Measurements from ENCODE around the gene ARID5B.

The ARID5B gene

GRCh38 chr10:62096256-62096933, 194.9 kb downstream of the ARID5B start:
- no peak for TF ChIP-seq POLR2AphosphoS5 (IDR thresholded peaks at IDR 0.05; ENCODE audit: low read depth, low read length)
- TF ChIP-seq SIN3A (IDR thresholded peaks at IDR 0.05; ENCODE audit: borderline replicate concordance, insufficient read depth, low read length) = no peak
- TF ChIP-seq TAF1 (IDR thresholded peaks at IDR 0.05; ENCODE audit: borderline replicate concordance, insufficient read depth, low read length) = no peak
- TF ChIP-seq REST (IDR thresholded peaks at IDR 0.05; ENCODE audit: insufficient read depth in 1 of 2, low read depth in 2 of 2, low read length in 2 of 2) = no peak
- no peak for TF ChIP-seq FOXP2 (optimal IDR thresholded peaks at IDR 0.05; ENCODE audit: borderline replicate concordance, extremely low read depth, extremely low read length, insufficient read depth)

GRCh38 chr10:62098278-62099121, 197.0 kb downstream of the ARID5B start:
- TF ChIP-seq POLR2AphosphoS5 (IDR thresholded peaks at IDR 0.05; ENCODE audit: low read depth, low read length) (no peak), SIN3A (IDR thresholded peaks at IDR 0.05; ENCODE audit: borderline replicate concordance, insufficient read depth, low read length) (no peak), FOXP2 (optimal IDR thresholded peaks at IDR 0.05; ENCODE audit: borderline replicate concordance, extremely low read depth, extremely low read length, insufficient read depth) (no peak), TAF1 (IDR thresholded peaks at IDR 0.05; ENCODE audit: borderline replicate concordance, insufficient read depth, low read length) (no peak), REST (IDR thresholded peaks at IDR 0.05; ENCODE audit: insufficient read depth in 1 of 2, low read depth in 2 of 2, low read length in 2 of 2) (no peak)

GRCh38 chr10:62099299-62099698, 197.8 kb downstream of the ARID5B start:
- TF ChIP-seq POLR2AphosphoS5 (IDR thresholded peaks at IDR 0.05; ENCODE audit: low read depth, low read length) (no peak), TAF1 (IDR thresholded peaks at IDR 0.05; ENCODE audit: borderline replicate concordance, insufficient read depth, low read length) (no peak), REST (IDR thresholded peaks at IDR 0.05; ENCODE audit: insufficient read depth in 1 of 2, low read depth in 2 of 2, low read length in 2 of 2) (no peak), SIN3A (IDR thresholded peaks at IDR 0.05; ENCODE audit: borderline replicate concordance, insufficient read depth, low read length) (no peak), FOXP2 (optimal IDR thresholded peaks at IDR 0.05; ENCODE audit: borderline replicate concordance, extremely low read depth, extremely low read length, insufficient read depth) (no peak)

- no peak for TF ChIP-seq POLR2AphosphoS5 (IDR thresholded peaks at IDR 0.05; ENCODE audit: low read depth, low read length)
Observed at GRCh38 chr10:62103857-62104256, 202.4 kb downstream of the ARID5B start.

GRCh38 chr10:62106929-62107519, 205.5 kb downstream of the ARID5B start:
- TF ChIP-seq POLR2AphosphoS5 (IDR thresholded peaks at IDR 0.05; ENCODE audit: low read depth, low read length) (no peak), TAF1 (IDR thresholded peaks at IDR 0.05; ENCODE audit: borderline replicate concordance, insufficient read depth, low read length) (no peak), FOXP2 (optimal IDR thresholded peaks at IDR 0.05; ENCODE audit: borderline replicate concordance, extremely low read depth, extremely low read length, insufficient read depth) (no peak), SIN3A (IDR thresholded peaks at IDR 0.05; ENCODE audit: borderline replicate concordance, insufficient read depth, low read length) (no peak), REST (IDR thresholded peaks at IDR 0.05; ENCODE audit: insufficient read depth in 1 of 2, low read depth in 2 of 2, low read length in 2 of 2) (no peak)

Data from PFSK-1 (cell line).